ENCODE data around the gene LAPTM4A. TPM values are rescaled to one million over a fixed set of nuclear protein-coding genes. Genes with fewer than 3 reads are reported as not detected.

The LAPTM4A gene
- total RNA-seq, 4 donors from 2014 or later = 143 to 234 (median 177) TPM

- H3K9me3 ChIP-seq = no peaks in the 10 kb centered on the region
- no peak for TF ChIP-seq POLR2A (IDR thresholded peaks at IDR 0.05)
- no peak for TF ChIP-seq CTCF (IDR thresholded peaks at IDR 0.05)
- no peak for TF ChIP-seq POLR2AphosphoS5 (IDR thresholded peaks at IDR 0.05)
- TF ChIP-seq EP300 (IDR thresholded peaks at IDR 0.05) = no peak
- H3K4me3 ChIP-seq = no peak overlapping the region
- no peaks in the 10 kb centered on the region for H3K36me3 ChIP-seq
- ATAC-seq = no peak
- no peak overlapping the region for H3K27ac ChIP-seq
- no peaks in the 10 kb centered on the region for H3K27me3 ChIP-seq
- H3K4me1 ChIP-seq = peaks cover 0 to 33% (median 3%) of the 10 kb centered on the region in 3 donors
Measured at GRCh38 chr2:20069756-20070155, 18.3 kb upstream of the LAPTM4A start.

DNA sequence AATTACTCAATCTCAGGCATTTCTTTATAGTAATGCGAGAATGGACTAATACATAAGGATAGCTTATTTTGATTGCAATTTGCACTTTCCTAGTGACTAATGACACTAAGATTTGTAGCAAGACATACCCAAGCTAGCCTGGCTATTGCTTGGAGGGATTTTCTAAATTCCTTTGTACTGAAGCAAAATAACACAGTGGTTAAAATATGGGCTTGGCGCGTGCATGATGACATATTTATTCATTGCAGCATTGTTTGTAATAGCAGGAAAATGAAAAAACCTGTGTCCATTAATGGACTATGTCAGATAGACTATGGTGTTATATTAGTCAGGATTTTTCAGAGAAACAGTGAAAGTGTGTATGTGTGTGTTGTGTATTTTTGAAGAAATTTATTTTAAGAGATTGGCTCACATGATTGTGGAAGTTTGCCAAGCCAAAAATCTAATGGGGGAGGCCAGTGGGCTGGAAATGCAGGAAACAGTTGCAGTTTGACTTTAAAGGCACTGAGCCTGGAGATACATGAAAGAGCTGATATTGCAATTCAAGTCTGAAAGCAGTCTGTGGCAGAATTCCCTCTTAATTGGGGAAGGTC is 16.7 kb upstream of the LAPTM4A start:
- H3K4me1 ChIP-seq = peaks cover 0 to 34% (median 3%) of the 10 kb centered on the region in 3 donors
- 43 to 55% methylated on average over 3 of the region's 3 CpGs for WGBS, 2 donors (ENCODE audit: low coverage in 1 of 2)
- peak; percentile 56 for ATAC-seq
- TF ChIP-seq POLR2AphosphoS5 (IDR thresholded peaks at IDR 0.05) = no peak
- no peaks in the 10 kb centered on the region for H3K9me3 ChIP-seq
- no peaks in the 10 kb centered on the region for H3K27me3 ChIP-seq
- H3K36me3 ChIP-seq = no peaks in the 10 kb centered on the region
- H3K27ac ChIP-seq = peak overlapping the region in 1 of 4 donors; percentile 9
- H3K4me3 ChIP-seq = no peak overlapping the region

- 26 to 78% methylated on average over 3 to 6 of the region's 6 CpGs for WGBS, 2 donors (ENCODE audit: low coverage in 1 of 2)
- H3K4me3 ChIP-seq = no peak overlapping the region
- no peaks in the 10 kb centered on the region for H3K36me3 ChIP-seq
- H3K27ac ChIP-seq = peak overlapping the region in 2 of 4 donors; percentile 6 to 36
- H3K4me1 ChIP-seq = peaks cover 0 to 33% (median 0%) of the 10 kb centered on the region in 3 donors
- no peak for TF ChIP-seq POLR2A (IDR thresholded peaks at IDR 0.05)
- TF ChIP-seq POLR2AphosphoS5 (IDR thresholded peaks at IDR 0.05) = peak; percentile 32
- TF ChIP-seq EP300 (IDR thresholded peaks at IDR 0.05) = no peak
- no peaks in the 10 kb centered on the region for H3K27me3 ChIP-seq
- no peaks in the 10 kb centered on the region for H3K9me3 ChIP-seq
- peak; percentile 26 for ATAC-seq
Measured at GRCh38 chr2:20065885-20066602, 14.6 kb upstream of the LAPTM4A start.

GRCh38 chr2:20064841-20065240 is 13.4 kb upstream of the LAPTM4A start:
- ATAC-seq = no peak
- no peak overlapping the region for H3K4me3 ChIP-seq
- H3K27me3 ChIP-seq = no peaks in the 10 kb centered on the region
- no peak overlapping the region for H3K27ac ChIP-seq
- H3K9me3 ChIP-seq = no peaks in the 10 kb centered on the region
- no peak for TF ChIP-seq POLR2AphosphoS5 (IDR thresholded peaks at IDR 0.05)
- no peak for TF ChIP-seq EP300 (IDR thresholded peaks at IDR 0.05)
- no peak for TF ChIP-seq POLR2A (IDR thresholded peaks at IDR 0.05)
- TF ChIP-seq CTCF (IDR thresholded peaks at IDR 0.05) = no peak
- peaks cover 0 to 33% (median 0%) of the 10 kb centered on the region in 3 donors for H3K4me1 ChIP-seq
- H3K36me3 ChIP-seq = no peaks in the 10 kb centered on the region

DNA sequence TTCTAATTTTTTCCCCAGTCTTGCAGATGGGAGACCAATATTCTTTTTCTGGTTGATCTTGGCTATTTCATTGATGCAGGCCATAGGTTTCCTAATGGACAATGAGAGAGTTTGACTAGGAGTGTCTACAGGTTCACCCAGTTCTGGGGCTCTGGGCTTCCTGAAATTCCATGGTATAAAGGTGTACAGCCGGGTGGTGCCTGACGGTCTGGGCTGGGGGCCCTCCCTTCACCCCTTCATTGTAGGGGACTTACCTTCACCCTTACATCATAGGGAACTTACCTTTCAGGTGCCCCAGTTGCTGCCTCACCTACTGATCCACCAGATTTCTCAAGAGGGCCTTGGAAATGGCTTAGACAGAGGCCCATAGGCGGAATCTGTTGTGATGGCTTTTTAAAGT is 13.0 kb upstream of the LAPTM4A start:
- H3K27ac ChIP-seq = no peak overlapping the region
- ATAC-seq = no peak
- H3K27me3 ChIP-seq = no peaks in the 10 kb centered on the region
- peaks cover 0 to 33% (median 0%) of the 10 kb centered on the region in 3 donors for H3K4me1 ChIP-seq
- TF ChIP-seq POLR2AphosphoS5 (IDR thresholded peaks at IDR 0.05) = no peak
- no peak for TF ChIP-seq EP300 (IDR thresholded peaks at IDR 0.05)
- TF ChIP-seq CTCF (IDR thresholded peaks at IDR 0.05) = no peak
- TF ChIP-seq POLR2A (IDR thresholded peaks at IDR 0.05) = no peak
- H3K4me3 ChIP-seq = no peak overlapping the region
- H3K36me3 ChIP-seq = no peaks in the 10 kb centered on the region
- 100% methylated on average over 3 of the region's 3 CpGs; no CpG with 5 or more reads in 1 of the 2 donors for WGBS, 2 donors (ENCODE audit: low coverage in 1 of 2)
- no peaks in the 10 kb centered on the region for H3K9me3 ChIP-seq

Data from gastroesophageal sphincter (tissue), 4 donors.